CD14-positive monocyte (primary cell): ENCODE data around the gene HOXB13. TPM values are rescaled to one million over a fixed set of nuclear protein-coding genes. Genes with fewer than 3 reads are reported as not detected.

ENCODE experiments used
- DNase-seq, 3 donors: peaks; one replicate each; pipeline ENCODE4 v3.0.0-alpha.2; 2011 to 2022
- H2AFZ ChIP-seq: 2 replicates; pipeline ENCODE4 v1.6.0; 2012; ENCODE audit warnings: mild to moderate bottlenecking, low read depth, low read length, inconsistent platforms; ENCODE audit not compliant: insufficient read depth, poor library complexity, severe bottlenecking
- H3K27ac ChIP-seq, 2 donors: 1 replicate in 1 of 2; 2 replicates in 1 of 2; pipeline ENCODE4 v1.5.1; 2012 to 2013; ENCODE audit warnings: low read length in 2 of 2, control low read depth in 1 of 2, inconsistent platforms in 1 of 2, low read depth in 1 of 2, mild to moderate bottlenecking in 1 of 2
- H3K27me3 ChIP-seq, 2 donors: one replicate each; pipeline versions ENCODE4 v1.6.0 to v1.6.1; 2011 to 2013; ENCODE audit warnings: low read length in 2 of 2; ENCODE audit not compliant: control insufficient read depth in 2 of 2, insufficient read depth in 2 of 2
- H3K36me3 ChIP-seq, 2 donors: replicated peaks in 1 of 2; 1 replicate in 1 of 2; 2 replicates in 1 of 2; pipeline versions ENCODE4 v1.5.1 to v1.6.1; 2012 to 2013; ENCODE audit warnings: low read length in 2 of 2, control low read depth in 1 of 2, inconsistent platforms in 1 of 2, mild to moderate bottlenecking in 1 of 2; ENCODE audit not compliant: insufficient read depth in 2 of 2, control insufficient read depth in 1 of 2
- H3K4me1 ChIP-seq, 2 donors: 1 replicate in 1 of 2; 2 replicates in 1 of 2; pipeline versions ENCODE4 v1.5.1 to v1.6.1; 2012 to 2013; ENCODE audit warnings: low read length in 2 of 2, control low read depth in 1 of 2, inconsistent platforms in 1 of 2, mild to moderate bottlenecking in 1 of 2, moderate library complexity in 1 of 2; ENCODE audit not compliant: insufficient read depth in 2 of 2, control insufficient read depth in 1 of 2
- H3K4me2 ChIP-seq: replicated peaks from 2 replicates; pipeline ENCODE3; 2012; ENCODE audit warnings: low read length, moderate library complexity, mild to moderate bottlenecking; ENCODE audit not compliant: poor library complexity, severe bottlenecking; ENCODE audit errors: extremely low read depth
- H3K4me3 ChIP-seq, 3 experiments: fragments of 200-600 bp in 1 of 3; sonication (generic) in 1 of 3; replicated peaks in 1 of 3; 1 replicate in 2 of 3; 2 replicates in 1 of 3; pipeline ENCODE4 v1.5.1; 2011 to 2013; ENCODE audit warnings: low read length in 3 of 3, mild to moderate bottlenecking in 3 of 3, control low read depth in 2 of 3, low read depth in 2 of 3, inconsistent platforms in 1 of 3, moderate library complexity in 1 of 3
- H3K79me2 ChIP-seq: 2 replicates; pipeline ENCODE4 v1.6.0; 2012; ENCODE audit warnings: mild to moderate bottlenecking, control low read depth, inconsistent platforms, low read length, moderate library complexity; ENCODE audit not compliant: insufficient read depth
- H3K9ac ChIP-seq: 2 replicates; pipeline ENCODE4 v1.6.0; 2017; ENCODE audit warnings: low read length, mild to moderate bottlenecking; ENCODE audit not compliant: insufficient read depth, poor library complexity, severe bottlenecking
- H3K9me3 ChIP-seq, 2 donors: replicated peaks in 1 of 2; 1 replicate in 1 of 2; 2 replicates in 1 of 2; pipeline versions ENCODE4 v1.5.1 to v1.6.1; 2012 to 2013; ENCODE audit warnings: low read length in 2 of 2, control low read depth in 1 of 2; ENCODE audit not compliant: control insufficient read depth in 1 of 2, insufficient read depth in 1 of 2
- H4K20me1 ChIP-seq: 2 replicates; pipeline ENCODE4 v1.6.0; 2012; ENCODE audit warnings: mild to moderate bottlenecking, low read length, control low read depth, moderate library complexity; ENCODE audit not compliant: insufficient read depth
- H3K27ac Mint-ChIP-seq, 7 donors: one replicate each; pipeline ENCODE4 v1.8.0; 2020; ENCODE audit warnings: mild to moderate bottlenecking in 7 of 7, mixed read lengths in 7 of 7, moderate library complexity in 6 of 7, inconsistent platforms in 2 of 7
- H3K27me3 Mint-ChIP-seq, 3 donors: one replicate each; pipeline ENCODE4 v1.8.0; 2021 to 2022; ENCODE audit warnings: low read depth in 3 of 3, mild to moderate bottlenecking in 3 of 3, mixed read lengths in 3 of 3, moderate library complexity in 3 of 3, inconsistent platforms in 1 of 3
- H3K36me3 Mint-ChIP-seq, 2 donors: one replicate each; pipeline ENCODE4 v1.8.0; 2020; ENCODE audit warnings: mixed read lengths in 2 of 2, inconsistent platforms in 1 of 2, mild to moderate bottlenecking in 1 of 2
- H3K4me1 Mint-ChIP-seq: one replicate; pipeline ENCODE4 v1.8.0; 2020; ENCODE audit warnings: mild to moderate bottlenecking, mixed read lengths
- H3K4me3 Mint-ChIP-seq, 2 donors: one replicate each; pipeline ENCODE4 v1.8.0; 2020; ENCODE audit warnings: mild to moderate bottlenecking in 2 of 2, mixed read lengths in 2 of 2, moderate library complexity in 1 of 2
- H3K9me3 Mint-ChIP-seq, 7 donors: one replicate each; pipeline ENCODE4 v1.8.0; 2020 to 2022; ENCODE audit warnings: mixed read lengths in 7 of 7, mild to moderate bottlenecking in 6 of 7, moderate library complexity in 6 of 7, inconsistent platforms in 2 of 7
- CTCF ChIP-seq: fragments of 200-600 bp; IDR thresholded peaks from one replicate; pipeline ENCODE4 v1.8.0; 2022; ENCODE audit warnings: antibody characterized with exemption, mild to moderate bottlenecking
- WGBS: methylation state at CpG from one replicate; pipeline ENCODE4 v1.1.5; 2013; ENCODE audit warnings: missing lambda C conversion rate; ENCODE audit not compliant: insufficient coverage; 5-methylcytosine and 5-hydroxymethylcytosine counted together
- intact Hi-C, 2 donors: fragments of 100-400 bp; cut with micrococcal nuclease; formaldehyde crosslinking; loops; one replicate each; pipeline versions ENCODE4 v1.15.0 to v1.15.1; 2023
- polyA plus RNA-seq, 3 donors: library from polyadenylated mRNA; depleted of rRNA in 1 of 3; unstranded in 2 of 3; stranded (reverse) in 1 of 3; fragments of 300-500 nt in 2 of 3; fragments of >200 nt in 1 of 3; fragmentation: Illumina TruSeq in 2 of 3; gene quantifications; 1 replicate in 2 of 3; 2 replicates in 1 of 3; pipeline ENCODE4 v1.2.3, GENCODE V29; 2012 to 2021

Gene HOXB13
- polyA plus RNA-seq, 3 donors = not detected

- Histone ChIP-seq H3K4me3 (no peak overlapping the region), H3K9me3 (peaks cover 12 to 54% of the 10 kb centered on the region in 2 donors), H3K4me2 (no peak overlapping the region), H3K79me2 (no peaks in the 10 kb centered on the region), H4K20me1 (no peaks in the 10 kb centered on the region), H3K27ac (no peak overlapping the region), H3K4me1 (peaks cover 22% of the 10 kb centered on the region in 2 donors), H3K36me3 (no peaks in the 10 kb centered on the region), H3K27me3 (peaks cover 96 to 100% of the 10 kb centered on the region in 2 donors), H2AFZ (no peak overlapping the region), H3K9ac (no peak overlapping the region)
- peak overlapping the region in 1 of 2 donors; percentile 88 for H3K4me3 Mint-ChIP-seq
- H3K4me1 Mint-ChIP-seq = peaks cover 33% of the 10 kb centered on the region
- WGBS = 6% methylated on average over 31 of the region's 38 CpGs
- no peak for TF ChIP-seq CTCF
- no peak overlapping the region for H3K27ac Mint-ChIP-seq
- peaks cover 0 to 47% (median 18%) of the 10 kb centered on the region in 7 donors for H3K9me3 Mint-ChIP-seq
- H3K36me3 Mint-ChIP-seq = peaks cover 0 to 13% of the 10 kb centered on the region in 2 donors
- peaks cover 98 to 100% (median 100%) of the 10 kb centered on the region in 3 donors for H3K27me3 Mint-ChIP-seq
- intact Hi-C loops = no loop called here
- DNase-seq = no peak
These were observed 3.1 kb downstream of the HOXB13 start for GRCh38 chr17:48725288-48726064.

- Histone ChIP-seq H3K27ac (no peak overlapping the region), H3K4me1 (peaks cover 22% of the 10 kb centered on the region in 2 donors), H3K4me2 (no peak overlapping the region), H3K9ac (no peak overlapping the region), H3K4me3 (no peak overlapping the region), H3K27me3 (peaks cover 96 to 100% of the 10 kb centered on the region in 2 donors), H3K9me3 (peaks cover 12 to 60% of the 10 kb centered on the region in 2 donors), H4K20me1 (no peaks in the 10 kb centered on the region), H3K79me2 (no peaks in the 10 kb centered on the region), H2AFZ (no peak overlapping the region), H3K36me3 (no peaks in the 10 kb centered on the region)
- peaks cover 0 to 16% of the 10 kb centered on the region in 2 donors for H3K36me3 Mint-ChIP-seq
- intact Hi-C loops = no loop called here
- H3K27ac Mint-ChIP-seq = no peak overlapping the region
- peaks cover 33% of the 10 kb centered on the region for H3K4me1 Mint-ChIP-seq
- 5% methylated on average over 9 of the region's 16 CpGs for WGBS
- peaks cover 0 to 47% (median 21%) of the 10 kb centered on the region in 7 donors for H3K9me3 Mint-ChIP-seq
- H3K27me3 Mint-ChIP-seq = peaks cover 98 to 100% (median 100%) of the 10 kb centered on the region in 3 donors
- no peak for DNase-seq
- no peak for TF ChIP-seq CTCF
- peak overlapping the region in 1 of 2 donors; percentile 88 for H3K4me3 Mint-ChIP-seq
These were observed 3.6 kb downstream of the HOXB13 start for GRCh38 chr17:48725004-48725287.
